Suppressor macrophage (primary cell): ENCODE measurements around the gene DVL2.

Experiments
- DNase-seq, 4 experiments: peaks; one replicate each; pipeline ENCODE4 v3.0.0-alpha.2; 2020 to 2022

The DVL2 gene

DNA sequence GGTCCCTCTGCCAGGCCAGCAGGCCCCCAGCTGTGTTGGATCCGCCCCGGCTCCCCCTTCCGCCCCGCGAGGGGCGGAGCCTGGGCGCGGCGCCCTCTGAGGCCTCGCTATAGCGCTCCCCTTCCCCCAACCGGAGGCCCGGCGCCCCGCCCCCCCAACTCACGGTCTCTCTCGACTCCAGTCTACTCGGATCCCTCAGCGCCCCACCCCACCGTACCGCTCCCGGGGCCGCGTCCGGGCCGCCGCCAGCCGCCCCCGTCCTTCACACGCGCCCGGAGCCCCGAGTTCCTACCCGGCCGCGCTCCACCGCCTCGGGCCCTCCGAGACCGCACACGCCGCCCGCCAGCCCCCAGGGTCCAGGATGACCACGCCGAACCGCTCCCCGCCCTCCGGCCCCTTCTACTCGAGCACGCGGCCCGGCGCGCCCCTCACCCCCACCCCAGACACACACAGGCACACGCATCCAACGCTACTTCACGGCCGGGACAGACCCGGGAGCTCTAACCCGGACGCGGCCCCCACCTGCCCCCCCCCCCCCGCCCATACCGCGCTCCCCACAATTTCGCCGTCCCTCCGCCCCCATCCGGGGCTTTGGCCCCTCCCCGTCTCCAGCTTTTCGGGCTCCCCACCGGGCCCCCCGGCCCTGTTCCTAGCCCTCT is 3.6 kb upstream of the DVL2 start:
- DNase-seq, result peak; percentile 63 to 91 (median 76)

GRCh38 chr17:7237266-7237760 is 3.0 kb upstream of the DVL2 start:
- no peak for DNase-seq

DNA sequence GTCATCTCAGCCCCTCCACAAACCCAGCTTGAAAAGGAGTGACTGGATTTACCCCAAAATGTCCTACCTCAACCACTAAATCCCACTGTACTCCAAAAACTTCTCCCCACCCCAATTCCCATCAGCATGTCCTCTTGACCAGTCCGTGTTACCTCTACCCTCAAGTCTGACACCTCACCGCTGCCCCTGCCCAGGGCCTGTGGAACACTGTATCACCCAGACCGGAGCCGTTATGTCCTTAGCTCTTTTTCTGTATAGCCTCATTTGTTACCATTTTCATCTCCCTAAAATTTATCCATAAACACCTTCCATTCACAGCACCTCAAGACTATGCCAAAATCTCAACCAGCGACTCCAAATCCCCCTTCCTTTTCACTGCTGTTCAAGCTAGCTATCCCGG is 2.5 kb upstream of the DVL2 start:
- DNase-seq, result no peak

DNA sequence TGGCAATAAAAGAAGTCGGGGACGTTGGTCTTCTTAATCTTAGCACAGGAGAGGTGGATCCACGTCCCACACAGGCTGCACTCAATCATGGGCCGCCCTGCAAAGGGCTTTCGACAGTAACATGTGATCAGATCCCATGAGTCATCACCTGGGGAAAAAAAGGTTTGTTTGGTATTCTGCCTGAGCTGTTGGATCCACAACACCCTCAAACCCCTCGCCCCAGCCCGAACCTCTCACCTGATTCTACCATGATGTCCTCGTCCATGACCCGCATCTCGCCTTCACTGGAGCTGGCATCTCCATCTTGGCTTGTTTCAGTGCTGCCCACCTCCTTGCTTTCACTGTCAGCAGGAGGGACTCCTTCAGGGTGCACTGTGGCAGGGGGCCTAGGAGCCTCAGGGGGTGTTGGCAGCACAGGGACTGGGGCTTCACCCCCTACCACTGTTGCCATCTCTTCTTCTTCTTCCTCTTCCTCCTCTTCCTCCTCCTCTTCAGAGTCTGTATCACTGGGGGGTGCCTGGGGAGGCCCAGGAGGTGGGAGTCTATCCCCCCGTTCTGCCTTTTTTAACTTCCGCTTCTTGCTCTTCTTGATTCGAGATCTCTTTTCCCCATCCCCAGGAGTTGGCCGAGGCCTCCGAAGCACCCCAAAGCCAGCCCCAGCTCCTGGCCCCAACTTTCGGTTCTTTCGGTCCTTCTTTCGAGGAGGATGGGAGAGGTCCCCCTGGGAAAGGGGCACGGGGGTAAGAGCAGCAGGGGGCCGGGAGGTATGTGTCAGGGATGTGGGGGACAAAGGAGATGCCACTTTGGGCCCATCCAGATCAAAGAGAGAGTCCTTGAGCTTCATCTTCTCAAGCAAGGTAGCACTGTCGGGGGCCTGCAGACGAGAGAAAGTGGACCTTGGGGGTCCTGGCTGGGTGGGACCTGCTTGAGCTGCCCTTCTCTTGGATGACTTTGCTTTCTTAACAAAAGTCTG is 1.7 kb upstream of the DVL2 start:
- DNase-seq, result peak; percentile 9 to 57 (median 40)

GRCh38 chr17:7233701-7234082 is 625 bp downstream of the DVL2 start:
- DNase-seq, result no peak

DNA sequence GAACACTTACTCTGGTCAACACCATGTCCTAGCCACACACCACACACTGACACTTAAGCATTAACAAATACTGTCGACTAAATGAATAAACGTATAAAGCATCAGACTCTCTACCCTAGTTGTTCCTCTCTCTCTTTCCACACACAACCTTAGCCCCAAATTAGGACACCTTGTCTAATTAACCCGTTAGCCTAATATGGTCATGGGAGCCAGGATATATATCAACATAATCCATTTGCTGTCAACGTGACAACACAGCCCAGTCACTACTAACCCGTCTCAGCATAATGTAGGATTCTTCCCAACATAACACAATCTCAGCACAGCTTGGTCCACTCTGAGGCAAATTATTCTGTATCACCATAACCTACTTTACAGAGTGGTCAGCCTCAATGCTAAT is 2.2 kb downstream of the DVL2 start:
- DNase-seq, result no peak

GRCh38 chr17:7229504-7229903 is 4.8 kb downstream of the DVL2 start:
- no peak for DNase-seq

GRCh38 chr17:7228920-7229319 is 5.4 kb downstream of the DVL2 start:
- no peak for DNase-seq

GRCh38 chr17:7226721-7227710 is 7.3 kb downstream of the DVL2 start:
- DNase-seq, result no peak

DNA sequence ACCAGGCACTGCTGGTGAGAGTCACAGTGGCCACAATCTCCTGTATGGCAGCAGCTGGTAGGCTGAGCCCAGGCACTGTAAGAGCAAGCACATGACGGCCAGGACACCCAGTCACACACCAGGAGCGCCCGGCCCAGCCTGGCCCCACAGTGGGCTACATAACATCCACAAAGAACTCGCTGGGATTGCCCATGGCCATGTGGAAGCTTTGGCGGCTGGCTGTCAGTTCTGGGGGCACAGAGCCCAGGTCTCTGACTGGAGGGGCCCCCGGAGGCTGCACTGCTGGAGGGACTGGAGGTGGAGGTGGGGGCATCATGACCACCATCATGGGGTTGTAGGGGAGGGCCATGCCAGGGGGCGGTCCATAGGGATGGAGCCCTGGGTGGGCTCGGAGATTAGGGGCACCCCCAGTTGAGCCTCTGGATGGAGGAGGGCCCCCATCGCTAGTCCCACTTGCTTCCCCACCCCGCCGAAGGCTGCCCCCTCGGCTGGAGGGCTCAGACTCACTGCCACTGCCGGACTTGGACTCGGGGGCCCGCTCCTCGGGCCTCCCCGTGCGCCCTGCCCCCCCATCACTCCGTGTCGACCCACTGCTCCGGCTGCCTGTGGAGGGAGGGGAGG is 8.5 kb downstream of the DVL2 start:
- no peak for DNase-seq

- no peak for DNase-seq
These were observed 9.6 kb downstream of the DVL2 start for GRCh38 chr17:7224661-7225111.

GRCh38 chr17:7224110-7224509 is 10.2 kb downstream of the DVL2 start:
- no peak for DNase-seq

GRCh38 chr17:7223375-7223774 is 10.9 kb downstream of the DVL2 start:
- DNase-seq, result no peak

DNA sequence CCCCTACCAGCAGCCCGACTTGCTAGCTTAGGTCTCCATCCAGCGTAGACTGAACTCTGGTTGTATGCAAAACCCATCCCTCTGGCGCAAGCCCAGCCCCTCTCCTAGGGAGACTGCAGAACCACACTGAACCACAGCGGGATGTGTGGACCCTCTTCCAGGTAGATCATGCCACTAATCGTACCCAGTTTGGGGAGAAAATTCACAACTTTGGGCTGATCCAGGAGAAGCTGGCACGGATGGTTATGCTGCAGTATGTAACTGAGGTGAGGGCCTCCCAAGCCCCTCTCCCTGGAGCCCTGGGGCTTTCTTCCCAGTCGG is 11.4 kb downstream of the DVL2 start:
- no peak for DNase-seq

DNA sequence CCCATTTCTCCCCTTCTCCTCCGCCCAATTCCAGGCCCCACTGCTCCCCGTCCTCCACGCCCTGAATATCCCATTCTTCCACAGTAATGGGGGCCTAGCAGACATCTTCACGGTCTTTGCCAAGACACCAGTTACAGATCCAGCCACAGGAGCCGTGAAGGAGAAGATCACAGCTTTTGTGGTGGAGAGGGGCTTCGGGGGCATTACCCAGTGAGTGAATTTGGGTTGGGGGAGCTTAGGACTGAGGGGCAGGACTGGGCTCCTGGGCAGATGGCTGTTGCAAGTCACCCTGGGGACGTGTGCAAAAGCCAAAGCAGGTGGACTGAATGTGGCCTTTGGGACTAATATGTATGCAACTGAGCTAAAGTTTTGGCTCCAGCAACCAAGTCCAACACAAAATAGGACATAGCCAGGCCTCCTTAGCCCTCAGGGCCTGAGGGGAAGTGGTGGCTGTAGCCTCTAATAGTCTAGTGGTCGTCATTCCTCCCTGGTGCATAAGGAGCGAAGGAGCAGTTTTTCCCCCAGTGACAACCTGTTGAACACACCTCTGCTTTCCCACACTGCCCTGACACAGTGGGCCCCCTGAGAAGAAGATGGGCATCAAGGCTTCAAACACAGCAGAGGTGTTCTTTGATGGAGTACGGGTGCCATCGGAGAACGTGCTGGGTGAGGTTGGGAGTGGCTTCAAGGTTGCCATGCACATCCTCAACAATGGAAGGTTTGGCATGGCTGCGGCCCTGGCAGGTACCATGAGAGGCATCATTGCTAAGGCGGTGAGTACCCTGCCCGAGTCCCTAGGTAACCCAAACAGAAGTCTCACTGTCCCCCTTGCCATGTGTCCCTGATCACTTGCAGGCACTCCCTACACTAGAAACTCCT is 12.0 kb downstream of the DVL2 start:
- DNase-seq, result no peak

GRCh38 chr17:7221278-7222092 is 12.8 kb downstream of the DVL2 start:
- DNase-seq, result no peak

GRCh38 chr17:7220593-7221277 is 13.6 kb downstream of the DVL2 start:
- peak; percentile 58 to 79 (median 66) for DNase-seq

DNA sequence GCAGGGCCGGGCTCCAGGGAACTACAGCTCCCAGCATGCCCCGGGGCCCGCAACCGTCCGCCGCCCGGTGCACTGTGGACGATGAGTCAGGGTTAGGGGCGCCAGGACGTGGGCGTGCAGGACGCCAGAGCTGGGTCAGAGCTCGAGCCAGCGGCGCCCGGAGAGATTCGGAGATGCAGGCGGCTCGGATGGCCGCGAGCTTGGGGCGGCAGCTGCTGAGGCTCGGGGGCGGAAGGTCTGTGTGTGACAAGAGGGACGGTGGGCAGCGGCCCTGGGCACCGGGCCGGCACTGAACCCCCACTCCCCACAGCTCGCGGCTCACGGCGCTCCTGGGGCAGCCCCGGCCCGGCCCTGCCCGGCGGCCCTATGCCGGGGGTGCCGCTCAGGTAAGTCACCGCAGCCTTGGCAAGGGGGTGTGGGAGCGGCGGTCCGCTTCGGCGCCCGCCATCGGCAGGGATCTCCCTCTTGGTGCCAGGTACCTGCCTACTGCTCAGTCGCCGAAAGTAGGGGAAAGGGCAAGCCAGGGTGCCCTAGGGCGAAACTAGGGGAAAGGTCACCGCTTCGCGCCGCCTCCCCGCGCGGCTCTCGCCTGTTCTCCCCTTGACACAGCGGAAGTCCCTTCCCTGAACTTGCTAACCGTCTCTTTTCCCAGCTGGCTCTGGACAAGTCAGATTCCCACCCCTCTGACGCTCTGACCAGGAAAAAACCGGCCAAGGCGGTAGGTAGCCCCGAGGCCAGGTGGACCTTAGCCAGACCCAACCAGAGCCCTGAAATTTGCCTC is 14.3 kb downstream of the DVL2 start, which contains the start of the genes ACADVL and DLG4:
Gene ACADVL, plus strand, starts transcription at position 127 of the 781 bp plus-strand sequence. Its CDS starts 47 bp downstream, at position 174.
Gene DLG4, minus strand, starts transcription at position 25 of the 781 bp plus-strand sequence.
- peak; percentile 86 to 93 (median 92) for DNase-seq
